Right renal cortex interstitium (tissue), 3 donors: ENCODE measurements around the gene LRRN1. TPM values are rescaled to one million over a fixed set of nuclear protein-coding genes. Genes with fewer than 3 reads are reported as not detected.
"Not testable (repeated sequence)": the region's sequence is repeated elsewhere in the genome, so short reads cannot be mapped to it uniquely, and the experiment has no call there.

Source experiments
- DNase-seq, 3 donors: peaks; one replicate each; pipeline ENCODE4 v3.0.0-alpha.2; 2013; ENCODE audit warnings: low read depth in 3 of 3, low spot score in 2 of 3
- polyA plus RNA-seq, 3 donors: library from polyadenylated mRNA; unstranded; fragments of 120-200 nt; gene quantifications; one replicate each; pipeline ENCODE4 v1.2.1, GENCODE V29; 2013; ENCODE audit not compliant: insufficient read length in 3 of 3

The LRRN1 gene
- polyA plus RNA-seq, 3 donors: 18.2 to 20.1 (median 19.3) TPM

DNA sequence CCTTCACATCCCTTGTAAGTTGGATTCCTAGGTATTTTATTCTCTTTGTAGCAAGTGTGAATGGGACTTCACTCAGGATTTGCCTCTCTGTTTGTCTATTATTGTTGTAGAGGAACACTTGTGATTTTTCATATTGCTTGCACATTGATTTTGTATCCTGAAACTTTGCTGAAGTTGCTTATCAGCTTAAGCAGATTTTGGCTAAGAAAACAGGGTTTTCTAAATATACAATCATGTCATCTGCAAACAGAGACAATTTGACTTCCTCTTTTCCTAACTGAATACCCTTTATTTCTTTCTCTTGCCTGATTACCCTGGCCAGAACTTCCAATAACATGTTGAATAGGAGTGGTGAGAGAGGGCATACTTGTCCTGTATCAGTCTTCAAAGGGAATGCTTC lies 88.1 kb downstream of the LRRN1 start:
- DNase-seq: not testable (repeated sequence)

DNA sequence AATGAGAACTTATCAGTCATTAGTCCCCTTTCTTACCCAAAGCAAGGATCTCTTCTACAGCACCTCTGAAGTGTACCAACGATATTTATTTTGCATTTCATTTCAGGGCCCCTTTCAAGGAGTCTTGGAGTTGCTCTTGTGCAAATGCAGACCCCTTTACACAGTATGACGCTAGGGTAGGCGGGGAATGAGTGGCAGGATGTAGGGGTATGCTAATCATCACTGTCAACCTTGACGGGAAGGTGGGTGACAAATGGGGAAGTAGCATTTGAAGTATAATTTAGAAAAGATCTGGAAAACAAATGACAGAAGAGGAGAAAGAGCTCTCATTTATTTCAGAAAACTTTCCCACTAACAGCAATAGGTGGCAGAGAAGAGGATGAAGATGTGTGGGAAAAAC lies 94.4 kb downstream of the LRRN1 start:
- DNase-seq: no peak
